HEK293 (cell line): Measurements from ENCODE around the gene B4GALT3.

ENCODE experiments used
- YY1 ChIP-seq: fragments of 450-650 bp; formaldehyde crosslinking; IDR thresholded peaks from 2 replicates; pipeline ENCODE4 v1.5.1; 2018; ENCODE audit warnings: missing biosample characterization, missing genetic modification characterization
- ZBTB1 ChIP-seq: fragments of 450-650 bp; formaldehyde crosslinking; IDR thresholded peaks from 2 replicates; pipeline ENCODE4 v1.5.1; 2016; ENCODE audit warnings: missing biosample characterization, missing genetic modification characterization
- ZBTB10 ChIP-seq: fragments of 450-650 bp; formaldehyde crosslinking; IDR thresholded peaks from 2 replicates; pipeline ENCODE4 v1.5.1; 2016; ENCODE audit warnings: missing biosample characterization, missing genetic modification characterization
- ZBTB11 ChIP-seq: fragments of 450-650 bp; formaldehyde crosslinking; conservative IDR thresholded peaks from 2 replicates; pipeline ENCODE4 v1.5.1; 2016; ENCODE audit warnings: low read depth, missing biosample characterization, missing genetic modification characterization
- ZNF830 ChIP-seq: fragments of 450-650 bp; IDR thresholded peaks from 2 replicates; pipeline ENCODE4 v1.5.0; 2018; ENCODE audit warnings: missing biosample characterization, missing genetic modification characterization, low read depth, mild to moderate bottlenecking, moderate library complexity

GRCh38 chr1:161218301-161219077 is 41.2 kb upstream of the B4GALT3 start:
- TF ChIP-seq ZBTB10 (tag by site-specific recombination): no peak
- TF ChIP-seq ZBTB11 (tag by site-specific recombination): no peak
- TF ChIP-seq ZNF830: no peak
- no peak for TF ChIP-seq ZBTB1
- no peak for TF ChIP-seq YY1 (tag by site-specific recombination)
